Measurements from ENCODE around the gene WDFY1. TPM values are rescaled to one million over a fixed set of nuclear protein-coding genes. Genes with fewer than 3 reads are reported as not detected.

WDFY1 gene
- total and polyA plus RNA-seq, 9 of the 15 experiments (the other 6 are each of a cell fraction or from before 2014, with no cell fraction given): 5.4 to 27.6 (median 17.5) TPM

DNA sequence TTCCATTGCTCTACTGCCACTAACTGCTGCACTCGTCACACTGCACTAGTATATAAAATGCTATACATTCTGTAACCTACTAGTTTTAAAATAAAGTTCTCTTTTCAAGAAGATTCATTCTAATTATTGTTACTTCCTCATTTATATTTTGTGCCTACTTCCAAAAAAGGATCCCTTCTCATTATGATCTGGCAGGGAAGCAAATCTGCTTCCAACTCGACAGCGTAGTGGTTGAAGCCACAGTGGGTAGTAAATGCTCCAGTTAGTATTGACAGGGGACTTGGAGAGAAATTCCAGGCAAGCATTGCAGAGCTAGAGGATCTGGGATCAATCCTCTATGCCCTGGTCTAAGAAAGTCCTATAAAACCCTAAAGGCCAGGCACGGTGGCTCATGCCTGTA is 54.4 kb downstream of the WDFY1 start (continued):
- TF ChIP-seq, protein P1, sequence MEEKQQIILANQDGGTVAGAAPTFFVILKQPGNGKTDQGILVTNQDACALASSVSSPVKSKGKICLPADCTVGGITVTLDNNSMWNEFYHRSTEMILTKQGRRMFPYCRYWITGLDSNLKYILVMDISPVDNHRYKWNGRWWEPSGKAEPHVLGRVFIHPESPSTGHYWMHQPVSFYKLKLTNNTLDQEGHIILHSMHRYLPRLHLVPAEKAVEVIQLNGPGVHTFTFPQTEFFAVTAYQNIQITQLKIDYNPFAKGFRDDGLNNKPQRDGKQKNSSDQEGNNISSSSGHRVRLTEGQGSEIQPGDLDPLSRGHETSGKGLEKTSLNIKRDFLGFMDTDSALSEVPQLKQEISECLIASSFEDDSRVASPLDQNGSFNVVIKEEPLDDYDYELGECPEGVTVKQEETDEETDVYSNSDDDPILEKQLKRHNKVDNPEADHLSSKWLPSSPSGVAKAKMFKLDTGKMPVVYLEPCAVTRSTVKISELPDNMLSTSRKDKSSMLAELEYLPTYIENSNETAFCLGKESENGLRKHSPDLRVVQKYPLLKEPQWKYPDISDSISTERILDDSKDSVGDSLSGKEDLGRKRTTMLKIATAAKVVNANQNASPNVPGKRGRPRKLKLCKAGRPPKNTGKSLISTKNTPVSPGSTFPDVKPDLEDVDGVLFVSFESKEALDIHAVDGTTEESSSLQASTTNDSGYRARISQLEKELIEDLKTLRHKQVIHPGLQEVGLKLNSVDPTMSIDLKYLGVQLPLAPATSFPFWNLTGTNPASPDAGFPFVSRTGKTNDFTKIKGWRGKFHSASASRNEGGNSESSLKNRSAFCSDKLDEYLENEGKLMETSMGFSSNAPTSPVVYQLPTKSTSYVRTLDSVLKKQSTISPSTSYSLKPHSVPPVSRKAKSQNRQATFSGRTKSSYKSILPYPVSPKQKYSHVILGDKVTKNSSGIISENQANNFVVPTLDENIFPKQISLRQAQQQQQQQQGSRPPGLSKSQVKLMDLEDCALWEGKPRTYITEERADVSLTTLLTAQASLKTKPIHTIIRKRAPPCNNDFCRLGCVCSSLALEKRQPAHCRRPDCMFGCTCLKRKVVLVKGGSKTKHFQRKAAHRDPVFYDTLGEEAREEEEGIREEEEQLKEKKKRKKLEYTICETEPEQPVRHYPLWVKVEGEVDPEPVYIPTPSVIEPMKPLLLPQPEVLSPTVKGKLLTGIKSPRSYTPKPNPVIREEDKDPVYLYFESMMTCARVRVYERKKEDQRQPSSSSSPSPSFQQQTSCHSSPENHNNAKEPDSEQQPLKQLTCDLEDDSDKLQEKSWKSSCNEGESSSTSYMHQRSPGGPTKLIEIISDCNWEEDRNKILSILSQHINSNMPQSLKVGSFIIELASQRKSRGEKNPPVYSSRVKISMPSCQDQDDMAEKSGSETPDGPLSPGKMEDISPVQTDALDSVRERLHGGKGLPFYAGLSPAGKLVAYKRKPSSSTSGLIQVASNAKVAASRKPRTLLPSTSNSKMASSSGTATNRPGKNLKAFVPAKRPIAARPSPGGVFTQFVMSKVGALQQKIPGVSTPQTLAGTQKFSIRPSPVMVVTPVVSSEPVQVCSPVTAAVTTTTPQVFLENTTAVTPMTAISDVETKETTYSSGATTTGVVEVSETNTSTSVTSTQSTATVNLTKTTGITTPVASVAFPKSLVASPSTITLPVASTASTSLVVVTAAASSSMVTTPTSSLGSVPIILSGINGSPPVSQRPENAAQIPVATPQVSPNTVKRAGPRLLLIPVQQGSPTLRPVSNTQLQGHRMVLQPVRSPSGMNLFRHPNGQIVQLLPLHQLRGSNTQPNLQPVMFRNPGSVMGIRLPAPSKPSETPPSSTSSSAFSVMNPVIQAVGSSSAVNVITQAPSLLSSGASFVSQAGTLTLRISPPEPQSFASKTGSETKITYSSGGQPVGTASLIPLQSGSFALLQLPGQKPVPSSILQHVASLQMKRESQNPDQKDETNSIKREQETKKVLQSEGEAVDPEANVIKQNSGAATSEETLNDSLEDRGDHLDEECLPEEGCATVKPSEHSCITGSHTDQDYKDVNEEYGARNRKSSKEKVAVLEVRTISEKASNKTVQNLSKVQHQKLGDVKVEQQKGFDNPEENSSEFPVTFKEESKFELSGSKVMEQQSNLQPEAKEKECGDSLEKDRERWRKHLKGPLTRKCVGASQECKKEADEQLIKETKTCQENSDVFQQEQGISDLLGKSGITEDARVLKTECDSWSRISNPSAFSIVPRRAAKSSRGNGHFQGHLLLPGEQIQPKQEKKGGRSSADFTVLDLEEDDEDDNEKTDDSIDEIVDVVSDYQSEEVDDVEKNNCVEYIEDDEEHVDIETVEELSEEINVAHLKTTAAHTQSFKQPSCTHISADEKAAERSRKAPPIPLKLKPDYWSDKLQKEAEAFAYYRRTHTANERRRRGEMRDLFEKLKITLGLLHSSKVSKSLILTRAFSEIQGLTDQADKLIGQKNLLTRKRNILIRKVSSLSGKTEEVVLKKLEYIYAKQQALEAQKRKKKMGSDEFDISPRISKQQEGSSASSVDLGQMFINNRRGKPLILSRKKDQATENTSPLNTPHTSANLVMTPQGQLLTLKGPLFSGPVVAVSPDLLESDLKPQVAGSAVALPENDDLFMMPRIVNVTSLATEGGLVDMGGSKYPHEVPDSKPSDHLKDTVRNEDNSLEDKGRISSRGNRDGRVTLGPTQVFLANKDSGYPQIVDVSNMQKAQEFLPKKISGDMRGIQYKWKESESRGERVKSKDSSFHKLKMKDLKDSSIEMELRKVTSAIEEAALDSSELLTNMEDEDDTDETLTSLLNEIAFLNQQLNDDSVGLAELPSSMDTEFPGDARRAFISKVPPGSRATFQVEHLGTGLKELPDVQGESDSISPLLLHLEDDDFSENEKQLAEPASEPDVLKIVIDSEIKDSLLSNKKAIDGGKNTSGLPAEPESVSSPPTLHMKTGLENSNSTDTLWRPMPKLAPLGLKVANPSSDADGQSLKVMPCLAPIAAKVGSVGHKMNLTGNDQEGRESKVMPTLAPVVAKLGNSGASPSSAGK (IDR thresholded peaks at IDR 0.05): no peak
- TF ChIP-seq FIP1L1 (IDR thresholded peaks at IDR 0.05; ENCODE audit: low read depth, low read length, poor library complexity, severe bottlenecking): no peak

All from K562 (cell line).